Measurements from ENCODE around the gene C19orf25. TPM values are rescaled to one million over a fixed set of nuclear protein-coding genes. Genes with fewer than 3 reads are reported as not detected.
A peak's percentile ranks its signal among the peaks of the same experiment; 100 is the strongest.
"Not testable (repeated sequence)": the region's sequence is repeated elsewhere in the genome, so short reads cannot be mapped to it uniquely, and the experiment has no call there.

Gene C19orf25
- total and polyA plus RNA-seq, 5 experiments from 2014 or later: 31.3 to 59.7 (median 50.3) TPM

- POLR2A ChIA-PET: interaction anchor here (0.5 to 2.1 kb wide), 10 partner anchors 8 to 176 kb away, joined by 3 to 11 read pairs (median 4); partner anchors contain the start of gene CIRBP
- peak; percentile 54 to 83 (median 76) for DNase-seq
- Mint-ChIP-seq H3K4me1 (peaks cover 9 to 36% (median 25%) of the 10 kb centered on the region in 4 donors), H3K4me3 (peak overlapping the region; percentile 65 to 82 (median 75)), H3K36me3 (peaks cover 0 to 26% (median 7%) of the 10 kb centered on the region in 3 donors), H3K9me3 (no peaks in the 10 kb centered on the region), H3K27ac (peak overlapping the region in 4 of 10 donors; percentile 6 to 53 (median 48)), H3K27me3 (peaks cover 14 to 29% (median 21%) of the 10 kb centered on the region in 5 donors)
- ATAC-seq: peak; percentile 83 to 85
Measured at GRCh38 chr19:1445185-1445931, 33.7 kb downstream of the C19orf25 start.

GRCh38 chr19:1441677-1442438 lies 37.2 kb downstream of the C19orf25 start:
- Mint-ChIP-seq H3K27me3 (peaks cover 0 to 5% (median 0%) of the 10 kb centered on the region in 5 donors), H3K4me1 (peaks cover 11 to 47% (median 37%) of the 10 kb centered on the region in 4 donors), H3K4me3 (peak overlapping the region in 7 of 10 donors; percentile 24 to 99 (median 44)), H3K9me3 (no peaks in the 10 kb centered on the region), H3K36me3 (peaks cover 0 to 43% (median 11%) of the 10 kb centered on the region in 3 donors), H3K27ac (peak overlapping the region in 4 of 10 donors; percentile 36 to 81 (median 51))
- ATAC-seq: no peak
- POLR2A ChIA-PET: interaction anchor here (0.7 to 1.8 kb wide), 8 partner anchors 9 to 313 kb away, joined by 3 to 6 read pairs (median 4); partner anchors contain the start of gene FAM174C
- no peak for DNase-seq

GRCh38 chr19:1441022-1441426 lies 38.0 kb downstream of the C19orf25 start:
- POLR2A ChIA-PET: interaction anchor here (0.7 to 1.8 kb wide), 7 partner anchors 10 to 312 kb away, joined by 3 to 5 read pairs (median 4); partner anchors contain the start of gene FAM174C
- peaks cover 0 to 2% (median 0%) of the 10 kb centered on the region in 5 donors for H3K27me3 Mint-ChIP-seq
- H3K4me1 Mint-ChIP-seq: peaks cover 11 to 45% (median 35%) of the 10 kb centered on the region in 4 donors
- no peak for ATAC-seq
- H3K4me3 Mint-ChIP-seq: peak overlapping the region; percentile 52 to 99 (median 96)
- no peak for DNase-seq
- no peaks in the 10 kb centered on the region for H3K9me3 Mint-ChIP-seq
- H3K27ac Mint-ChIP-seq: peak overlapping the region in 6 of 10 donors; percentile 38 to 87 (median 62)
- peaks cover 0 to 43% (median 11%) of the 10 kb centered on the region in 3 donors for H3K36me3 Mint-ChIP-seq

DNA sequence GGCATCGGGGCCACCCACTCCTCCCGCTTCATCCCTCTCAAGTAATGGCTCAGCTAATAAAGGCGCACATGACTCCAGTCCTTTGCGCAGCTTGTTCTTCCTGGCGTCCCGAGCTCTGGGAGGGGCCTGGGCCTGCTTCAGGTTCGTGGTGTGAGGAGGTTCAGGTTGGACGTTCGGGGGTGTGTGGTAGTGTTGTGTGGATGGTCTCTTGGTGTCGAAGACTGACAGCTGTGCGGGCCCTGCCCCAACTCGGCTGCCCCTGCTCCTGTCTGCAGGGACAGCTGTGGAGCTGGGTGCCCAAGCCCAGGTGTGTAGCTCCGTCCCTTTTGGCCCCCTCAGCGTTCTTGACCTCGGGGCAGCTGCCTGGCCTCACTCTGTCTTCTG lies 38.6 kb downstream of the C19orf25 start:
- H3K9me3 Mint-ChIP-seq: no peaks in the 10 kb centered on the region
- peaks cover 0 to 2% (median 0%) of the 10 kb centered on the region in 5 donors for H3K27me3 Mint-ChIP-seq
- peak overlapping the region in 9 of 10 donors; percentile 40 to 87 (median 60) for H3K27ac Mint-ChIP-seq
- H3K4me3 Mint-ChIP-seq: peak overlapping the region; percentile 52 to 99 (median 96)
- peaks cover 0 to 47% (median 11%) of the 10 kb centered on the region in 3 donors for H3K36me3 Mint-ChIP-seq
- POLR2A ChIA-PET: interaction anchor here (0.9 to 1.8 kb wide), 5 partner anchors 10 to 171 kb away, joined by 3 to 5 read pairs (median 3); partner anchors contain the start of gene FAM174C
- ATAC-seq (no peak), DNase-seq (no peak)
- H3K4me1 Mint-ChIP-seq: peaks cover 9 to 45% (median 34%) of the 10 kb centered on the region in 4 donors

DNA sequence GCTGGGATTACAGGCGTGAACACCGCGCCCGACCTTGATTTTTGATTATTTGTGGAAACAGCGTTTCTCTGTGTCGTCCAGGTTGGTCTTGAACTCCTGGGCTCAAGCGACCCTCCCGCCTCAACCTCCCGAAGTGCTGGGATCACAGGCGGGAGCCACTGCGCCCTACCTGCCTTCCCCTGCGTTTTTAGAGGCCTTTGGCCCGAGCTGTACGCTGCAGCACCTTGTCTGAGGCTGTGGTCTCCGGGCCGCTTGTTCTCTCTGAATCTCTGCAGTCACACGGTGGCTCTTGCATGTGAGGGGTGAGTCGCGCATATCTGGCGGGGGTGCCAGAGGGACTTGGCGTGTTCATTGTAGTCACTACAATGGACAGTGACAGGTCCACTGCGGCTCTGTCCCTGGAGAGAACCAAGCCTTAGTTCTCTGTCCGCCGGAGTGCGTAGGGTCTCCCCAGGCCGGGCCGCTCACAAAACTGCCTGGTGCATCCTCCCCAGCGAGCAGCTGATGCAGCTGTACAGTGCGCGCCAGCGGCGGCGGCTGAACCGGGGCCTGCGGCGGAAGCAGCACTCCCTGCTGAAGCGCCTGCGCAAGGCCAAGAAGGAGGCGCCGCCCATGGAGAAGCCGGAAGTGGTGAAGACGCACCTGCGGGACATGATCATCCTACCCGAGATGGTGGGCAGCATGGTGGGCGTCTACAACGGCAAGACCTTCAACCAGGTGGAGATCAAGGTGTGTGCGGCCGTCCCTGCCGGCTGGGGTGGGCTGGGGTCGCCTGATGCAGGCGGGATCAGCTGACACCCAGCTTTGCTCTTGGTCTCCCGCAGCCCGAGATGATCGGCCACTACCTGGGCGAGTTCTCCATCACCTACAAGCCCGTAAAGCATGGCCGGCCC lies 39.2 kb downstream of the C19orf25 start:
- H3K4me3 Mint-ChIP-seq: peak overlapping the region; percentile 94 to 99 (median 98)
- peaks cover 8 to 41% (median 29%) of the 10 kb centered on the region in 4 donors for H3K4me1 Mint-ChIP-seq
- POLR2A ChIA-PET: interaction anchor here (0.9 to 1.2 kb wide), 2 partner anchors 39 to 170 kb away, joined by 3 read pairs; no protein-coding TSS in a partner anchor
- not testable (repeated sequence) for DNase-seq, H3K9me3 Mint-ChIP-seq, H3K27me3 Mint-ChIP-seq, ATAC-seq
- peaks cover 0 to 50% (median 11%) of the 10 kb centered on the region in 3 donors for H3K36me3 Mint-ChIP-seq
- H3K27ac Mint-ChIP-seq: peak overlapping the region; percentile 56 to 99 (median 94)

- ATAC-seq (peak in 1 of 2 donors; percentile 9), DNase-seq (peak in 3 of 10 donors; percentile 24 to 27 (median 25))
- Mint-ChIP-seq H3K36me3 (peaks cover 0 to 50% (median 11%) of the 10 kb centered on the region in 3 donors), H3K4me3 (peak overlapping the region; percentile 94 to 99 (median 98)), H3K4me1 (peaks cover 6 to 36% (median 25%) of the 10 kb centered on the region in 4 donors), H3K27me3 (peaks cover 0 to 2% (median 0%) of the 10 kb centered on the region in 5 donors), H3K9me3 (no peaks in the 10 kb centered on the region), H3K27ac (peak overlapping the region in 9 of 10 donors; percentile 85 to 99 (median 99))
- POLR2A ChIA-PET: interaction anchor here (0.6 to 1.0 kb wide), 3 partner anchors 14 to 32 kb away, joined by 3 read pairs; no protein-coding TSS in a partner anchor
Measured at GRCh38 chr19:1438933-1439354, 40.1 kb downstream of the C19orf25 start.

GRCh38 chr19:1438035-1438932 lies 40.7 kb downstream of the C19orf25 start, which contains the start of gene RPS15:
RPS15 (plus strand) TSS chr19:1438396; CDS start chr19:1438426, 30 bp downstream.
- DNase-seq (peak; percentile 90 to 98 (median 97)), ATAC-seq (peak; percentile 82)
- H3K27ac Mint-ChIP-seq: peak within 1 kb of the TSS; percentile 92 to 99 (median 99)
- peaks cover 6 to 36% (median 25%) of the 10 kb centered on the region in 4 donors for H3K4me1 Mint-ChIP-seq
- peak within 1 kb of the TSS; percentile 94 to 99 (median 98) for H3K4me3 Mint-ChIP-seq
- no peaks in the 10 kb centered on the region for H3K9me3 Mint-ChIP-seq
- POLR2A ChIA-PET: interaction anchor here (0.6 to 2.6 kb wide), 8 partner anchors 15 to 693 kb away, joined by 3 to 14 read pairs (median 3); no protein-coding TSS in a partner anchor
- peaks cover 0 to 50% (median 11%) of the 10 kb centered on the region in 3 donors for H3K36me3 Mint-ChIP-seq
- peaks cover 0 to 2% (median 0%) of the 10 kb centered on the region in 5 donors for H3K27me3 Mint-ChIP-seq

DNA sequence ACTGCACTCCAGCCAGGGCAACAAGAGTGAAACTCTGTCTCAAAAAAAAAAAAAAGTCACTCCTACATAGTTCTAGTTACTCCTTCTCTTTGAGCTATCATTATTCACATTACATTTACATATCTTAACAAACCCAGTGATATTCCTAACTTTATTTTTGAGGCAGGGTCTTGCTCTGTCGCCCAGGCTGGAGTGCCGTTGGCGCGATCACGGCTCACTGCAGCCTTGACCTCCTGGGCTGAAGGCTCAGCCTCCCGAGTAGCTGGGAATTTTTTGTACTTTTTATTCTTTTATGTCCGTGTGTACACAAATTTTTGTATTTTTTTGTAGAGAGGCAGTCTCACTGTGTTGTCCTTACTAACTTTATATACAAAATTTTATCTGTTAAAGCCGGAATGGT lies 41.4 kb downstream of the C19orf25 start:
- POLR2A ChIA-PET: interaction anchor here (0.6 to 2.6 kb wide), 7 partner anchors 10 to 694 kb away, joined by 3 to 14 read pairs (median 3); no protein-coding TSS in a partner anchor
- peaks cover 6 to 36% (median 24%) of the 10 kb centered on the region in 4 donors for H3K4me1 Mint-ChIP-seq
- H3K27me3 Mint-ChIP-seq: peaks cover 0 to 2% (median 0%) of the 10 kb centered on the region in 5 donors
- no peak for ATAC-seq
- peak overlapping the region in 9 of 10 donors; percentile 92 to 99 (median 99) for H3K27ac Mint-ChIP-seq
- H3K36me3 Mint-ChIP-seq: peaks cover 0 to 49% (median 11%) of the 10 kb centered on the region in 3 donors
- DNase-seq: no peak
- no peaks in the 10 kb centered on the region for H3K9me3 Mint-ChIP-seq
- H3K4me3 Mint-ChIP-seq: peak overlapping the region; percentile 94 to 99 (median 98)

- ATAC-seq: no peak
- DNase-seq: no peak
- peaks cover 0 to 47% (median 5%) of the 10 kb centered on the region in 3 donors for H3K36me3 Mint-ChIP-seq
- POLR2A ChIA-PET: interaction anchor here (1.1 to 2.6 kb wide), 2 partner anchors 10 to 36 kb away, joined by 3 to 14 read pairs; no protein-coding TSS in a partner anchor
- peak overlapping the region in 1 of 10 donors; percentile 40 for H3K27ac Mint-ChIP-seq
- H3K27me3 Mint-ChIP-seq: peaks cover 0 to 2% (median 0%) of the 10 kb centered on the region in 5 donors
- no peaks in the 10 kb centered on the region for H3K9me3 Mint-ChIP-seq
- H3K4me3 Mint-ChIP-seq: no peak overlapping the region
- H3K4me1 Mint-ChIP-seq: peaks cover 6 to 25% (median 16%) of the 10 kb centered on the region in 4 donors
Measured at GRCh38 chr19:1435378-1435989, 43.5 kb downstream of the C19orf25 start.
